Measurements from ENCODE around the gene TMC8. TPM values are rescaled to one million over a fixed set of nuclear protein-coding genes. Genes with fewer than 3 reads are reported as not detected.
A peak's percentile ranks its signal among the peaks of the same experiment; 100 is the strongest.
"Not testable (repeated sequence)": the region's sequence is repeated elsewhere in the genome, so short reads cannot be mapped to it uniquely, and the experiment has no call there.

Gene TMC8
- polyA plus RNA-seq, result 100 to 1,000 TPM in 1 of 3 donors, 10 to 100 TPM in 2; 55.2 to 170 (median 58.2) TPM

- Mint-ChIP-seq H3K27me3 (ENCODE audit: low read depth in 3 of 3) (peaks cover 20 to 36% (median 22%) of the 10 kb centered on the region in 3 donors), H3K4me3 (peak within 1 kb of the TSS; percentile 91 to 98 (median 97)), H3K27ac (peak within 1 kb of the TSS; percentile 81 to 98 (median 96)), H3K36me3 (peaks cover 12 to 18% (median 15%) of the 10 kb centered on the region in 3 donors), H3K4me1 (peaks cover 58 to 60% of the 10 kb centered on the region in 2 donors), H3K9me3 (no peaks in the 10 kb centered on the region)
- DNase-seq, result peak; percentile 90 to 91 (median 90)
Observed at GRCh38 chr17:78130437-78131101, at the start of gene TMC8. Gene TMC8, plus strand, starts transcription at chr17:78130771. Its CDS starts 818 bp downstream, at chr17:78131589.

DNA sequence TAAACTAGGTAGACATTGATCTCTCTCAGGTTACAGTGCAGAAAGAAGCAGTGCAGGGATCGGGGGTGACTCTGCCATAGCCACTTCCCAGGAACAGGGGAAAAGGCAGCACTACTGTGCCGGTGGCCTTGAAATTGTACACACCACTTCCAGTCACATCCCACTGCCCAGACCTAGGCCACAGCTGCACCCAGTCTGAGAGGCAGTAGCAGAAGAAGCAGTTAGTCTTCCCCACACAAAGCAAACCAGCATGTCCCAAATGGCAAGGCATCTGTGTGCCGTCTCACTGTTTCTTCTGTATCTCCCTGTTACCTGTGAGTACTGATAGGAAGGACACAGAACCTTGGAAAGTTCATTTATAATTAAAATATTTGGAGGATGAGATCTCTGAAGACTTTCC lies 49.0 kb upstream of the TMC8 start:
- H3K4me1 Mint-ChIP-seq, result no peaks in the 10 kb centered on the region
- H3K4me3 Mint-ChIP-seq, result no peak overlapping the region
- peaks cover 7 to 54% (median 15%) of the 10 kb centered on the region in 3 donors for H3K36me3 Mint-ChIP-seq
- no peak for DNase-seq
- peak overlapping the region in 1 of 6 donors; percentile 31 for H3K27ac Mint-ChIP-seq
- H3K27me3 Mint-ChIP-seq (ENCODE audit: low read depth in 3 of 3), result peaks cover 0 to 2% (median 0%) of the 10 kb centered on the region in 3 donors
- H3K9me3 Mint-ChIP-seq, result no peaks in the 10 kb centered on the region

DNA sequence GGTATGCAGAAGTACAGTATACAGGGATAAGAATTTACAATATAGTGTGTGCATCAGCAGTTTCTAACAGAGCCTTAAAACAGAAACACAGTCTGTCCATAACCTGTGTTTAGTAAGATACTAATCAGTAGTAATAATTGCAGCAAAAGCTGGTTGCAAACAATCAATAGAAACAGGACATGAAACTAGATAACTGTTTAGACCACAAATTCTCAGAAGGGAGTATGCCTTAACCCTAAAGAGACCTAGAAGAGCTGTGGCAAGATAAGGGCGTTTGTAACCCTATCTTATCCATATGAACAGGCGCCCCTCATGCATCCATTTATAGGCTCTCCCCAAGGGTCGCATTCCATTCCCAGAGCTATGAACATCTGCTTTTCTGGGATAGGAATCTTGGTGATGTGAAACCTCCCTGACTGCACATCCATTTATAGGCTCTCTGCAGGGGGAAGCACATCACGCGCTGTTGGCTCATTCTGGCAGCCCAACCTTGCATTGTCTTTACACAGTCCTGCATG lies 48.2 kb upstream of the TMC8 start:
- peaks cover 5 to 55% (median 20%) of the 10 kb centered on the region in 3 donors for H3K36me3 Mint-ChIP-seq
- not testable (repeated sequence) for H3K9me3 Mint-ChIP-seq; H3K4me1 Mint-ChIP-seq; DNase-seq; H3K27ac Mint-ChIP-seq; H3K27me3 Mint-ChIP-seq (ENCODE audit: low read depth in 3 of 3); H3K4me3 Mint-ChIP-seq

- H3K27me3 Mint-ChIP-seq (ENCODE audit: low read depth in 3 of 3), result peaks cover 0 to 6% (median 0%) of the 10 kb centered on the region in 3 donors
- no peak for DNase-seq
- H3K36me3 Mint-ChIP-seq, result peaks cover 5 to 54% (median 26%) of the 10 kb centered on the region in 3 donors
- H3K9me3 Mint-ChIP-seq, result no peaks in the 10 kb centered on the region
- H3K4me3 Mint-ChIP-seq, result no peak overlapping the region
- H3K4me1 Mint-ChIP-seq, result no peaks in the 10 kb centered on the region
- H3K27ac Mint-ChIP-seq, result no peak overlapping the region
Observed at GRCh38 chr17:78082988-78083387, 47.6 kb upstream of the TMC8 start.

DNA sequence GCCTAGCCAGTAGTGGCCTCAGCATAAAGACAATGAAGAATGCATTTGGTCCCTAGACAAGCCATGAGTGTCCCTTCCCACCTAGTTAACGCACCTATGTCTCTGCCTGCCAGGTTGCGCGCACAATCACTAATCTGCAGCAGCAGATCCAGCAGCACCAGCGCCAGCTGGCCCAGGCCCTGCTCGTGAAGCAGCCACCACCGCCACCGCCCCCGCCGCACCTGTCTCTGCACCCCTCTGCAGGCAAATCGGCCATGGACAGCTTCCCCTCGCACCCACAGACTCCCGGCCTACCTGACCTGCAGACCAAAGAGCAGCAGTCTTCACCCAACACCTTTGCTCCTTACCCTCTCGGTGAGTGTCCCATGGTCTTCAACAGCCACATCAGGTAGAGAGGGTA lies 43.8 kb upstream of the TMC8 start:
- Mint-ChIP-seq H3K4me1 (no peaks in the 10 kb centered on the region), H3K27me3 (ENCODE audit: low read depth in 3 of 3) (peaks cover 0 to 6% (median 0%) of the 10 kb centered on the region in 3 donors), H3K4me3 (no peak overlapping the region), H3K27ac (peak overlapping the region in 1 of 6 donors; percentile 67), H3K36me3 (peaks cover 13 to 59% (median 42%) of the 10 kb centered on the region in 3 donors), H3K9me3 (no peaks in the 10 kb centered on the region)
- DNase-seq, result no peak

DNA sequence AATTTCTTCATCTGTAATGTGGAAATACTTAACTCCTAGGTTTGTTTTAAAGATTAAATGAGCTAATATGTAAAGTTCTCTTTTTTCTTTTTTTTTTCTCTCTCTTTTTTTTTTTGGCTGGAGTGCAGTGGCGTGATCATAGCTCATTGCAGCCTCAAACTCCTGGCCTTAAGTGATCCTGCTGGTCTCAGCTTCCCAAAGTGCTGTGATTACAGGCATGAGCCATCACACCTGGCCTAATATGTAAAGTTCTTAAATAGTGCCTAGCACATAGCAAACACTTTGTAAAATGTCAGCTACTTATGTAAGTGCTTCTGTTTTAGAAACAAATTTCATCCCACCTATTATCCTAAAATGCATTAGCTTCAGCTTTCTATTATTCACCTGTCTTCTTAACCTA lies 42.0 kb upstream of the TMC8 start:
- H3K36me3 Mint-ChIP-seq, result peaks cover 18 to 63% (median 48%) of the 10 kb centered on the region in 3 donors
- H3K27ac Mint-ChIP-seq, result no peak overlapping the region
- no peaks in the 10 kb centered on the region for H3K9me3 Mint-ChIP-seq
- H3K27me3 Mint-ChIP-seq (ENCODE audit: low read depth in 3 of 3), result peaks cover 0 to 4% (median 0%) of the 10 kb centered on the region in 3 donors
- H3K4me3 Mint-ChIP-seq, result no peak overlapping the region
- DNase-seq, result no peak
- no peaks in the 10 kb centered on the region for H3K4me1 Mint-ChIP-seq

DNA sequence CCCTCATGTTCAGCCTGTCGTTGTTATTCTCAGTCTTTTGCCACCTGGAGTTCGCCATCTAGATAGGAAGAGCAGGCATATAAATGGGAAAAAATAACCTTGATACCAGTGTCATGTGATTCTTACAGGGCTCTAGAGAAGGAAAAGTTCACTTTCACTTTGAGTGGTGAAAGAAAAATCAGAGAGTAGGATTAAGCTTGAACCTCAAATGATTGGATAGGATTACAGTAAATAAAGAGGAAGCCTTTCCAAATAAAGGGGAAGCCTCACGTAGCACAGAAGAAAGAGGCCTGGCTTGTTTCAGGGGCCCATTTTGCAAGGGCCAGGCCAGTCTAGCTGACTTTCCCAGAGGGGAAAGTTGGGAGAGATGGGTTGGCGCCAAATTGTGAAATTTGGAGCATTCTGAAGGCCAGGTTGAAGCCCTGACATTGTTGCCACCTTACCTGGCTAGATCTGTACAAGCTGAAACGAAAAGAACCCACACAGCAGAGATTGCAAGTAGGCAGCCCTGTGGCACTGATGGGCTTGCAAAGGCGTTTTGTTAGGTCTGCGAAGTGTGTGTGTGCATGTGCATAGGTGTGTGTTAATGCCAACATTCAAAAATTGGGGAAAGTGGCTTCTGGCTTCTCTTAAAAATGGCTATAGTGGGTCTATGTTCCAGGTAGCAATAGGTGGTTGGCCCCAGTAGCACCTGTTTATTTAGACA lies 40.8 kb upstream of the TMC8 start:
- no peak for DNase-seq
- Mint-ChIP-seq H3K9me3 (no peaks in the 10 kb centered on the region), H3K27me3 (ENCODE audit: low read depth in 3 of 3) (peaks cover 0 to 4% (median 0%) of the 10 kb centered on the region in 3 donors), H3K27ac (peak overlapping the region in 2 of 6 donors; percentile 39 to 43), H3K4me3 (no peak overlapping the region), H3K36me3 (peaks cover 18 to 67% (median 49%) of the 10 kb centered on the region in 3 donors), H3K4me1 (no peaks in the 10 kb centered on the region)

- no peaks in the 10 kb centered on the region for H3K9me3 Mint-ChIP-seq
- H3K27ac Mint-ChIP-seq, result peak overlapping the region in 1 of 6 donors; percentile 34
Observed at GRCh38 chr17:78092794-78093324, 37.7 kb upstream of the TMC8 start.

DNA sequence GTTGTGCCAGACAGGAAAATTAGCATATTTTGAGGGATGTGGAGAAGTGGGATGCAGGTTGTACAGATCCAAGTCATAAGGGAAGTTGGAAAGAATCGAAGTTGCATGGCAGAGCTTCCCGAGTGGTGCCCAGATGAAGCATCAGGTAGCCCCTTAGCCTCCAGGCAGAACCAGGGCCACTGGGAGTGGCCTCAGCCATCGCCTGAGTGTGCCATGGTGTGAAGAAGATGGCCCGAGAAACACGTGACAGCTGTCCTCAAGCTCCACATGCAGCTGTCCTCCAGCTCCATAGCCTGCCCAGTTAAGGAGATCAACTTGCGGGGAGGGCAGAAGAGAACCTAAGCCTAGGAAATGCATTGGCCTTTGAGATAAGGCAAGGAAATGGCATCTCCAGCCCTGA lies 35.5 kb upstream of the TMC8 start:
- Mint-ChIP-seq H3K27ac (peak overlapping the region in 1 of 6 donors; percentile 45), H3K36me3 (peaks cover 18 to 76% (median 22%) of the 10 kb centered on the region in 3 donors), H3K4me1 (no peaks in the 10 kb centered on the region), H3K27me3 (ENCODE audit: low read depth in 3 of 3) (peaks cover 0 to 4% (median 2%) of the 10 kb centered on the region in 3 donors), H3K4me3 (no peak overlapping the region), H3K9me3 (no peaks in the 10 kb centered on the region)
- no peak for DNase-seq

More at GRCh38 chr17:78092794-78093324, 37.7 kb upstream of the TMC8 start:
- Mint-ChIP-seq H3K27me3 (ENCODE audit: low read depth in 3 of 3) (peaks cover 0 to 2% (median 0%) of the 10 kb centered on the region in 3 donors), H3K4me3 (no peak overlapping the region), H3K36me3 (peaks cover 13 to 67% (median 35%) of the 10 kb centered on the region in 3 donors), H3K4me1 (no peaks in the 10 kb centered on the region)
- no peak for DNase-seq

GRCh38 chr17:78096093-78096492 lies 34.5 kb upstream of the TMC8 start:
- Mint-ChIP-seq H3K4me3 (no peak overlapping the region), H3K27me3 (ENCODE audit: low read depth in 3 of 3) (peaks cover 0 to 4% (median 2%) of the 10 kb centered on the region in 3 donors), H3K4me1 (no peaks in the 10 kb centered on the region), H3K27ac (peak overlapping the region in 2 of 6 donors; percentile 7 to 69), H3K36me3 (peaks cover 19 to 77% (median 23%) of the 10 kb centered on the region in 3 donors), H3K9me3 (no peaks in the 10 kb centered on the region)
- no peak for DNase-seq

DNA sequence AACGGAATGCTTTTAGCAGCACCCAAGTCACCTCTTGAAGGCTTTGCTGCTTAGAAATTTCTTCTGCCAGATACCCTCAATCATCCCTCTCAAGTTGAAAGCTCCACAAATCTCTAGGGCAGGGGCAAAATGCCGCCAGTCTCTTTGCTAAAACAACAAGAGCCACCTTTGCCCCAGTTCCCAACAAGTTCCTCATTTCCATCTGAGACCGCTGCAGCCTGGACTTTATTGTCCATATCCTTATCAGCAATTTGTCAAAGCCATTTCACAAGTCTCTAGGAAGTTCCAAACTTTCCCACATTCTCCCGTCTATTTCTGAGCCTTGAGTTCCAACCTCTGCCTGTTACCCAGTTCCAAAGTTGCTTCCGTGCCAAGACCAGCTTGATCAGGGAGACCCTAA lies 29.5 kb upstream of the TMC8 start:
- H3K27ac Mint-ChIP-seq, result peak overlapping the region in 3 of 6 donors; percentile 41 to 67 (median 65)
- H3K27me3 Mint-ChIP-seq (ENCODE audit: low read depth in 3 of 3), result peaks cover 0 to 5% (median 4%) of the 10 kb centered on the region in 3 donors
- no peak overlapping the region for H3K4me3 Mint-ChIP-seq
- DNase-seq, result no peak
- no peaks in the 10 kb centered on the region for H3K4me1 Mint-ChIP-seq
- H3K9me3 Mint-ChIP-seq, result no peaks in the 10 kb centered on the region
- peaks cover 18 to 54% (median 20%) of the 10 kb centered on the region in 3 donors for H3K36me3 Mint-ChIP-seq

- Mint-ChIP-seq H3K27ac (peak overlapping the region in 3 of 6 donors; percentile 14 to 41 (median 36)), H3K36me3 (peaks cover 18 to 50% (median 20%) of the 10 kb centered on the region in 3 donors), H3K27me3 (ENCODE audit: low read depth in 3 of 3) (peaks cover 0 to 7% (median 3%) of the 10 kb centered on the region in 3 donors), H3K4me1 (no peaks in the 10 kb centered on the region), H3K4me3 (no peak overlapping the region), H3K9me3 (no peaks in the 10 kb centered on the region)
- no peak for DNase-seq
Observed at GRCh38 chr17:78101542-78101941, 29.0 kb upstream of the TMC8 start.

DNA sequence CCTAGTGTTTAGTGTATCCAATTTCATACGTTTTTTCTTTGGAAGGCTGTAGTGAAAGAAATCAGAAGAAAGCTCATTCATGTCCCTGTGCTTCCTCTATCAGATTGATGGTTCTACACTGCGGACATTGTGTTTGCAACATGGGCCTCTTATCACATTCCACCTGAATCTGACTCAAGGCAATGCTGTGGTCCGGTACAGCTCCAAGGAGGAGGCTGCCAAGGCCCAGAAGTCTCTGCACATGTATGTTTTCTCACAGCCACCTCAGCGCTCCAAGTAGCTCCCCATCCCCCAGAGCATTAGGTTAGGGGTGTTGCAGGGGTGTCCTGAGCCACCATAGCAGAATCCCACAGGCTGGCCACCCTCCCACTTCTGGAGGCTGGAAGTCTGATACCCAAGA lies 27.3 kb upstream of the TMC8 start:
- Mint-ChIP-seq H3K27ac (no peak overlapping the region), H3K4me1 (no peaks in the 10 kb centered on the region), H3K4me3 (no peak overlapping the region), H3K36me3 (peaks cover 18 to 44% (median 24%) of the 10 kb centered on the region in 3 donors), H3K27me3 (ENCODE audit: low read depth in 3 of 3) (peaks cover 0 to 11% (median 7%) of the 10 kb centered on the region in 3 donors), H3K9me3 (no peaks in the 10 kb centered on the region)
- no peak for DNase-seq

Measured in immature natural killer cell (primary cell).